ENCODE data around the gene TIMP1.

- TF ChIP-seq POLR2A (IDR thresholded peaks at IDR 0.05): no peak
- TF ChIP-seq, protein P1, sequence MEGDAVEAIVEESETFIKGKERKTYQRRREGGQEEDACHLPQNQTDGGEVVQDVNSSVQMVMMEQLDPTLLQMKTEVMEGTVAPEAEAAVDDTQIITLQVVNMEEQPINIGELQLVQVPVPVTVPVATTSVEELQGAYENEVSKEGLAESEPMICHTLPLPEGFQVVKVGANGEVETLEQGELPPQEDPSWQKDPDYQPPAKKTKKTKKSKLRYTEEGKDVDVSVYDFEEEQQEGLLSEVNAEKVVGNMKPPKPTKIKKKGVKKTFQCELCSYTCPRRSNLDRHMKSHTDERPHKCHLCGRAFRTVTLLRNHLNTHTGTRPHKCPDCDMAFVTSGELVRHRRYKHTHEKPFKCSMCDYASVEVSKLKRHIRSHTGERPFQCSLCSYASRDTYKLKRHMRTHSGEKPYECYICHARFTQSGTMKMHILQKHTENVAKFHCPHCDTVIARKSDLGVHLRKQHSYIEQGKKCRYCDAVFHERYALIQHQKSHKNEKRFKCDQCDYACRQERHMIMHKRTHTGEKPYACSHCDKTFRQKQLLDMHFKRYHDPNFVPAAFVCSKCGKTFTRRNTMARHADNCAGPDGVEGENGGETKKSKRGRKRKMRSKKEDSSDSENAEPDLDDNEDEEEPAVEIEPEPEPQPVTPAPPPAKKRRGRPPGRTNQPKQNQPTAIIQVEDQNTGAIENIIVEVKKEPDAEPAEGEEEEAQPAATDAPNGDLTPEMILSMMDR (IDR thresholded peaks at IDR 0.05): no peak
Observed at GRCh38 chrX:47574547-47575301, 7.5 kb upstream of the TIMP1 start.

Data from esophagus squamous epithelium (tissue), 4 donors.